DMS 273 (cell line): Measurements from ENCODE around the gene PTK6.

ENCODE experiments used
- DNase-seq: peaks from one replicate; lab custom pipeline; 2025; ENCODE audit not compliant: unreplicated experiment; lab: John Stamatoyannopoulos, UW

PTK6 gene

GRCh38 chr20:63496596-63497120 lies 40.5 kb downstream of the PTK6 start:
- no peak for DNase-seq

GRCh38 chr20:63495741-63496595 lies 41.2 kb downstream of the PTK6 start:
- DNase-seq = peak; percentile 72

- no peak for DNase-seq
Measured at GRCh38 chr20:63495167-63495720, 41.9 kb downstream of the PTK6 start.

- no peak for DNase-seq
Measured at GRCh38 chr20:63494420-63495166, 42.6 kb downstream of the PTK6 start.

GRCh38 chr20:63494084-63494419 lies 43.1 kb downstream of the PTK6 start:
- DNase-seq = no peak

GRCh38 chr20:63493563-63494020 lies 43.6 kb downstream of the PTK6 start:
- no peak for DNase-seq

GRCh38 chr20:63492982-63493381 lies 44.2 kb downstream of the PTK6 start:
- no peak for DNase-seq

- DNase-seq = no peak
Measured at GRCh38 chr20:63492518-63492917, 44.7 kb downstream of the PTK6 start.

- DNase-seq = no peak
Measured at GRCh38 chr20:63491635-63492230, 45.4 kb downstream of the PTK6 start.

- DNase-seq = no peak
Measured at GRCh38 chr20:63491078-63491477, 46.1 kb downstream of the PTK6 start.

- DNase-seq = no peak
Measured at GRCh38 chr20:63490416-63490815, 46.8 kb downstream of the PTK6 start.

GRCh38 chr20:63488315-63489251 lies 48.6 kb downstream of the PTK6 start:
- DNase-seq = no peak

GRCh38 chr20:63487781-63488241 lies 49.4 kb downstream of the PTK6 start:
- DNase-seq = no peak

GRCh38 chr20:63487116-63487764 lies 49.9 kb downstream of the PTK6 start:
- no peak for DNase-seq

GRCh38 chr20:63486300-63486855 lies 50.8 kb downstream of the PTK6 start:
- peak; percentile 54 for DNase-seq

- peak; percentile 58 for DNase-seq
Measured at GRCh38 chr20:63484651-63485403, 52.3 kb downstream of the PTK6 start.

- DNase-seq = peak; percentile 61
Measured at GRCh38 chr20:63484236-63484635, 52.9 kb downstream of the PTK6 start.

- DNase-seq = peak; percentile 61
Measured at GRCh38 chr20:63483834-63484233, 53.3 kb downstream of the PTK6 start.
